HepG2 (cell line): ENCODE data around the gene ABCC1.
"Not testable (repeated sequence)": the region's sequence is repeated elsewhere in the genome, so short reads cannot be mapped to it uniquely, and the experiment has no call there.

Experiments
- CREB1 ChIP-seq, 2 experiments: fragments of 450-650 bp in 1 of 2; IDR thresholded peaks; 2 replicates each; pipeline ENCODE4 v1.6.1; 2016 to 2017; ENCODE audit warnings: control low read depth in 1 of 2, mild to moderate bottlenecking in 1 of 2, missing compliant biosample characterization in 1 of 2, missing genetic modification characterization in 1 of 2
- HNRNPK ChIP-seq: fragments of 200-400 bp; formaldehyde crosslinking; IDR thresholded peaks from 2 replicates; pipeline ENCODE4 v1.6.1; 2018; ENCODE audit warnings: low read length, low read depth, moderate library complexity, mild to moderate bottlenecking; ENCODE audit not compliant: poor library complexity, severe bottlenecking
- MAFG ChIP-seq: sonication (generic); formaldehyde crosslinking; IDR thresholded peaks from 2 replicates; pipeline ENCODE4 v1.5.1; 2020; ENCODE audit warnings: mild to moderate bottlenecking, missing genetic modification reagents
- POLR2A ChIP-seq, 2 experiments: IDR thresholded peaks; 2 replicates each; pipeline ENCODE4 v1.6.1; 2011; ENCODE audit warnings: low read depth in 2 of 2, low read length in 2 of 2, mild to moderate bottlenecking in 1 of 2, moderate library complexity in 1 of 2; ENCODE audit not compliant: insufficient read depth in 1 of 2
- TFE3 ChIP-seq: IDR thresholded peaks from 2 replicates; pipeline ENCODE4 v1.6.1; 2016
- ZNF878 ChIP-seq: sonication (generic); formaldehyde crosslinking; IDR thresholded peaks from 2 replicates; pipeline ENCODE4 v1.8.1; 2023; ENCODE audit warnings: mild to moderate bottlenecking, missing genetic modification reagents, moderate library complexity

- not testable (repeated sequence) for TF ChIP-seq HNRNPK; CREB1 (IDR thresholded peaks at IDR 0.05); CREB1 (CRISPR knock-in tag; IDR thresholded peaks at IDR 0.05); TFE3 (CRISPR knock-in tag); POLR2A (IDR thresholded peaks at IDR 0.05; ENCODE audit: insufficient read depth in 1 of 2, low read depth in 2 of 2, low read length in 2 of 2); MAFG; ZNF878
Measured at GRCh38 chr16:16104804-16105141, 155.4 kb downstream of the ABCC1 start.
